Measurements from ENCODE around the gene PAQR4. TPM values are rescaled to one million over a fixed set of nuclear protein-coding genes. Genes with fewer than 3 reads are reported as not detected.

Gene PAQR4
- polyA plus RNA-seq, 1 experiment, result 4.4 TPM

DNA sequence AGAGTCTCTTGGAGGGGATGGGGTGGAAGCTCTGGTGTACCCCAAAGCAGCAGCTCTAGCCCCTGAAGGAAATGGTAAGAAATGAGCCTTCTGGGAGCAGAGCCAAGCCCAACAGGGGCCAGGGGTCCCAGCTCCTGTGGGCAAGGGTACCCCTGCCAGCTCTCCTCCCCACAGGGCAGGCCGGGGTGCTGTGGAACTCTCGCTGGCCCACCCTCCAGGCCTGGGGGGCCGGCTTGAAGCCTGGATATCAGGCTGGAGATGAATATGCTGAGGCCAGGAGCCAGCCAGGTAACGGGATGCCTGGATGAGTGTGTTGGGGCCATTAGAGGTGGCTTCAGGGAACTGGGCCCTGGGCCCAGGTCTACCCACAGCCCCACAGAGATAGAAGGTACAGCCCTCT is 31.4 kb downstream of the PAQR4 start:
- Histone ChIP-seq H3K27me3 (ENCODE audit: control insufficient read depth, insufficient read depth, low read length) (peaks cover 7% of the 10 kb centered on the region), H3K4me3 (ENCODE audit: low read depth, low read length) (no peak overlapping the region), H3K36me3 (ENCODE audit: control insufficient read depth, insufficient read depth, low read length) (no peaks in the 10 kb centered on the region)
- TF ChIP-seq, protein P1, sequence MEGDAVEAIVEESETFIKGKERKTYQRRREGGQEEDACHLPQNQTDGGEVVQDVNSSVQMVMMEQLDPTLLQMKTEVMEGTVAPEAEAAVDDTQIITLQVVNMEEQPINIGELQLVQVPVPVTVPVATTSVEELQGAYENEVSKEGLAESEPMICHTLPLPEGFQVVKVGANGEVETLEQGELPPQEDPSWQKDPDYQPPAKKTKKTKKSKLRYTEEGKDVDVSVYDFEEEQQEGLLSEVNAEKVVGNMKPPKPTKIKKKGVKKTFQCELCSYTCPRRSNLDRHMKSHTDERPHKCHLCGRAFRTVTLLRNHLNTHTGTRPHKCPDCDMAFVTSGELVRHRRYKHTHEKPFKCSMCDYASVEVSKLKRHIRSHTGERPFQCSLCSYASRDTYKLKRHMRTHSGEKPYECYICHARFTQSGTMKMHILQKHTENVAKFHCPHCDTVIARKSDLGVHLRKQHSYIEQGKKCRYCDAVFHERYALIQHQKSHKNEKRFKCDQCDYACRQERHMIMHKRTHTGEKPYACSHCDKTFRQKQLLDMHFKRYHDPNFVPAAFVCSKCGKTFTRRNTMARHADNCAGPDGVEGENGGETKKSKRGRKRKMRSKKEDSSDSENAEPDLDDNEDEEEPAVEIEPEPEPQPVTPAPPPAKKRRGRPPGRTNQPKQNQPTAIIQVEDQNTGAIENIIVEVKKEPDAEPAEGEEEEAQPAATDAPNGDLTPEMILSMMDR (IDR thresholded peaks at IDR 0.05; ENCODE audit: insufficient read depth, low read depth, low read length), result no peak
- POLR2A ChIA-PET, result no interaction called here
- CTCF ChIA-PET, result interaction anchor here (0.8 to 2.2 kb wide), 5 partner anchors 9 to 31 kb away, joined by 3 to 17 read pairs (median 4); no protein-coding TSS in a partner anchor
- DNase-seq (ENCODE audit: low read depth), result no peak

DNA sequence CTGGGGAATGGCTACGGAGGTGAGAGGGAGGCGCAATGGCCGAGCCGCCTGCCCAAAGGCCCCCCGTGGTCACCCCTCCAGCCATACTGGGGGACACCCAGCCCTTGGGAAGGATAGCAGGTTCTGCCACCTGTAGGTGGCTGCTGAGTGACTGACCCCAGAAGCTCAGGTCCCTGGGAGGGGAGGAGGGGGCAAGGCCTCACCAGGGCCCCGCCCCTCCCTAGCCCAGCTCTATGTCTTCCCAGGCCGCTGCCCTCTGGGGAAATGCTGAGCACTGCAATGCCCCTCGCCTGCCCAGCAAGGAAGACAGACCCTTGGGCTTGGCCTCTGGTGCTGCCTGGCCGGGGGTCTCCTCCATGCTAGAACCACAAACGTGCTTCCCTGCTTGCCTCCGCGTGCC is 32.2 kb downstream of the PAQR4 start:
- DNase-seq (ENCODE audit: low read depth), result no peak
- Histone ChIP-seq H3K27me3 (ENCODE audit: control insufficient read depth, insufficient read depth, low read length) (peaks cover 7% of the 10 kb centered on the region), H3K4me3 (ENCODE audit: low read depth, low read length) (no peak overlapping the region), H3K36me3 (ENCODE audit: control insufficient read depth, insufficient read depth, low read length) (no peaks in the 10 kb centered on the region)
- ChIA-PET CTCF (interaction anchor here (0.9 to 3.6 kb wide), 5 partner anchors 9 to 128 kb away, joined by 3 to 17 read pairs (median 8); no protein-coding TSS in a partner anchor), POLR2A (no interaction called here)
- TF ChIP-seq, protein P1 (IDR thresholded peaks at IDR 0.05; ENCODE audit: insufficient read depth, low read depth, low read length), result no peak

DNA sequence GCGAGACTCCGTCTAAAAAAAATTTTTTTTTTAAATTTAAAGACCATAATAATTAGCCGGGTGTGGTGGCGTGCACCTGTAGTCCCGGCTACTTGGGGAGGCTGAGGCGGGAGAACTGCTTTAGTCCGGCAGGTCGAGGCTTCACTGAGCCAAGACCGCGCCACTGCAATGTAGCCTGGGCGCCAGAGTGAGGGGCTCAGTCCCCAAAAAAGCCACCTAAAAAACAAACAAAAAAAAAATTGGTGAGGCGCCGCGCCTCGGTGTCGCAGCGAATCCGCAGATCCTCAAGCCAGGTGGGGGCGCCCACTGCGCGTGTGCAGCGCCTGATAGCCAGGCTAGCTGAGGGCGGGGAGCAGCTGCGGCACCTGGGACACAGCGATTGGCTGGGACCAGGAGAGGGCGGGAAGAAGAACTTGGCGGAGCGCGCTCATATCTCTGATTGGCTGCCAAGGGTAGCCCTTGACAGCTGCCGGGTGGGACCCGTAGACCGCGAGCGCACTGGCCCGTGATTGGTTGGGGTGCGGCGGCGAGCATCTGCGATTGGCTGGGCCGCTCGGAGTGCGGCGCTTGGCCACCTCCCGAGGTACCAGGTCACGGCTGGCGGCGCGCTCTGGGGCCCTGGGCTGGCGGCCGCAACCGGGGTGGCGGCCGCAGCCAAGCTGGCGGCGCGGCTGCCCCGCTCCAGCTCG is 34.6 kb downstream of the PAQR4 start:
- TF ChIP-seq, protein P1 (IDR thresholded peaks at IDR 0.05; ENCODE audit: insufficient read depth, low read depth, low read length), result peak; percentile 50
- POLR2A ChIA-PET, result no interaction called here
- Histone ChIP-seq H3K4me3 (ENCODE audit: low read depth, low read length) (peak overlapping the region; percentile 5; the same call in 1 of the 2 replicates), H3K27me3 (ENCODE audit: control insufficient read depth, insufficient read depth, low read length) (no peaks in the 10 kb centered on the region; the same call in 1 of the 2 replicates), H3K36me3 (ENCODE audit: control insufficient read depth, insufficient read depth, low read length) (no peaks in the 10 kb centered on the region)
- CTCF ChIA-PET, result interaction anchor here (0.6 to 3.6 kb wide), 17 partner anchors 10 to 1011 kb away, joined by 3 to 66 read pairs (median 4); partner anchors contain the start of genes HCFC1R1, THOC6 and TNFRSF12A
- DNase-seq (ENCODE audit: low read depth), result peak; percentile 91

DNA sequence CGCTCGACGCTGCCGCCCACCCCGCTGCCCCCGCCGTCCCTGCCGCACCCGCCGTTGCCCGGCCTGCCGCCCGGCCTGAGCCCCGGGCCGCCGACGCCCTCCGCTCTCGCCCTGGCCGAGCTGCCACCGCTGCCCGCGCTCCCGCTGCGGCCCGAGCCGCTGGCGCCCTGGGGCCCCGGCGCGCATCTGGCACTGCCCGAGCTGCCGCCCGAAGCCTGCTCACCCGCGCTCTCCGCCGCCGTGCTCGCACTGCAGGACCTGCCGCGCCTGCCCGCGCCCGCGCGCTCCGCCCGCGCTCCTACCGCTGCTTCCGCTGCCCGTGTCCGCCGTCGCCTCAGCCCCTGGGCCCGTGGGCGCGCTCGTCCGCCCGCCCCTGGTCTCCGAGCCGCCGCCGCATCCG is 35.2 kb downstream of the PAQR4 start:
- POLR2A ChIA-PET, result no interaction called here
- Histone ChIP-seq H3K4me3 (ENCODE audit: low read depth, low read length) (peak overlapping the region; percentile 5; the same call in 1 of the 2 replicates), H3K36me3 (ENCODE audit: control insufficient read depth, insufficient read depth, low read length) (no peaks in the 10 kb centered on the region), H3K27me3 (ENCODE audit: control insufficient read depth, insufficient read depth, low read length) (no peaks in the 10 kb centered on the region; the same call in 1 of the 2 replicates)
- CTCF ChIA-PET, result interaction anchor here (0.6 to 3.6 kb wide), 17 partner anchors 10 to 1011 kb away, joined by 3 to 66 read pairs (median 4); partner anchors contain the start of genes HCFC1R1, THOC6 and TNFRSF12A
- TF ChIP-seq, protein P1 (IDR thresholded peaks at IDR 0.05; ENCODE audit: insufficient read depth, low read depth, low read length), result no peak
- no peak for DNase-seq (ENCODE audit: low read depth)

DNA sequence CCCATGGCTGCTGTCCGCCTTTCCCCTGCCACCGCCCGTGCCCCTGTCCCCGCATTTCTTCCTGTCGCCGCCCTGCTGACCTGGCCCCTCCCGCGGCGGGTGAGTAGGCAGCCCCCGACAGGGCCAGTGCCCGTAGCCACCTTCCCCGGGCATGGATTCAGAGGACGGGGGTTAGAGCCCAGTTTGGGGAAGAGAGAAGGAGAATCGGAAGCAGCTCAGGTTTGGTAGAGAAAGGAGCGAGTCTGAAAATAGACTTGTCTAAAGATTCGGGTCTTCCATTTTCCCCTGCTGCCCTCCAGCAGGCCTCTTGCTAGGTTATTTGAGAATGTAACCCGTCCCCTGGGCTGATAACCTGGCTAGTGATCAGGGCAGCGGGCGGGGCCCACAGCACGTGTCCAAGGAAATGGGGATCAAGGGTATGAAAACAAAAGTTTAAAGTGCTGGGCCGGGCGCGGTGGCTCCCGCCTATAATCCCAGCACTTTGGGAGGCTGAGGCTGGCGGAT is 35.7 kb downstream of the PAQR4 start:
- Histone ChIP-seq H3K27me3 (ENCODE audit: control insufficient read depth, insufficient read depth, low read length) (no peaks in the 10 kb centered on the region; the same call in 1 of the 2 replicates), H3K36me3 (ENCODE audit: control insufficient read depth, insufficient read depth, low read length) (no peaks in the 10 kb centered on the region), H3K4me3 (ENCODE audit: low read depth, low read length) (0 out of 2 replicates have a peak overlapping the region, but pooled peaks have one; percentile 11)
- ChIA-PET CTCF (interaction anchor here (1.5 to 3.3 kb wide), 2 partner anchors 18 to 25 kb away, joined by 22 to 66 read pairs; partner anchors contain the start of genes HCFC1R1 and THOC6), POLR2A (no interaction called here)
- DNase-seq (ENCODE audit: low read depth), result no peak
- TF ChIP-seq, protein P1 (IDR thresholded peaks at IDR 0.05; ENCODE audit: insufficient read depth, low read depth, low read length), result no peak

Data from BJ (cell line).